Measurements from ENCODE around the gene SLC25A47.

DNA sequence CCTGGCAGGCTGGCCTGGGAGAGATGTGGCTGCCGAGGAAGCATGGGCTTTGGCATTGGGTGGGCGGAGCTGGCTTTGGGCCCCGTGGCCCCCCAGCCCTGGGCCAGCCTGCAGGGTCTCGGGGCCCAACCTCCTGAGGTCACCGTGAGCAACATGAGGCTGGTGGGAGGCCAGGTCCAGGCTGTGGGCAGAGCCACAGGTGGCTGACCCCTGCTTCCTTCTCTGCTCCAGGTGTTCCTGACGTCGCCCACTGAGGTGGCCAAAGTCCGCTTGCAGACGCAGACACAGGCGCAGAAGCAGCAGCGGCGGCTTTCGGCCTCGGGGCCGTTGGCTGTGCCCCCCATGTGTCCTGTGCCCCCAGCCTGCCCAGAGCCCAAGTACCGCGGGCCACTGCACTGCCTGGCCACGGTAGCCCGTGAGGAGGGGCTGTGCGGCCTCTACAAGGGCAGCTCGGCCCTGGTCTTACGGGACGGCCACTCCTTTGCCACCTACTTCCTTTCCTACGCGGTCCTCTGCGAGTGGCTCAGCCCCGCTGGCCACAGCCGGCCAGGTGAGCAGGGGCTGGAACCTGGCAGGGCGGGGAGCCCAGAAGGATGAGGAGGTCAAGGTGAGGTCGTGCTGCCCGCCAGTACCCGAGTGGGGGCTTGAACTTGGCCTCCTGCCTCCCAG lies 5.5 kb downstream of the SLC25A47 start:
- no peak for TF ChIP-seq ZFPM2 (CRISPR knock-in tag; IDR thresholded peaks at IDR 0.05)
- TF ChIP-seq, protein P1, sequence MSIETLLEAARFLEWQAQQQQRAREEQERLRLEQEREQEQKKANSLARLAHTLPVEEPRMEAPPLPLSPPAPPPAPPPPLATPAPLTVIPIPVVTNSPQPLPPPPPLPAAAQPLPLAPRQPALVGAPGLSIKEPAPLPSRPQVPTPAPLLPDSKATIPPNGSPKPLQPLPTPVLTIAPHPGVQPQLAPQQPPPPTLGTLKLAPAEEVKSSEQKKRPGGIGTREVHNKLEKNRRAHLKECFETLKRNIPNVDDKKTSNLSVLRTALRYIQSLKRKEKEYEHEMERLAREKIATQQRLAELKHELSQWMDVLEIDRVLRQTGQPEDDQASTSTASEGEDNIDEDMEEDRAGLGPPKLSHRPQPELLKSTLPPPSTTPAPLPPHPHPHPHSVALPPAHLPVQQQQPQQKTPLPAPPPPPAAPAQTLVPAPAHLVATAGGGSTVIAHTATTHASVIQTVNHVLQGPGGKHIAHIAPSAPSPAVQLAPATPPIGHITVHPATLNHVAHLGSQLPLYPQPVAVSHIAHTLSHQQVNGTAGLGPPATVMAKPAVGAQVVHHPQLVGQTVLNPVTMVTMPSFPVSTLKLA (conservative IDR thresholded peaks at IDR 0.05): no peak
- TF ChIP-seq CEBPB (tag; IDR thresholded peaks at IDR 0.05): no peak
- TF ChIP-seq, protein P2, sequence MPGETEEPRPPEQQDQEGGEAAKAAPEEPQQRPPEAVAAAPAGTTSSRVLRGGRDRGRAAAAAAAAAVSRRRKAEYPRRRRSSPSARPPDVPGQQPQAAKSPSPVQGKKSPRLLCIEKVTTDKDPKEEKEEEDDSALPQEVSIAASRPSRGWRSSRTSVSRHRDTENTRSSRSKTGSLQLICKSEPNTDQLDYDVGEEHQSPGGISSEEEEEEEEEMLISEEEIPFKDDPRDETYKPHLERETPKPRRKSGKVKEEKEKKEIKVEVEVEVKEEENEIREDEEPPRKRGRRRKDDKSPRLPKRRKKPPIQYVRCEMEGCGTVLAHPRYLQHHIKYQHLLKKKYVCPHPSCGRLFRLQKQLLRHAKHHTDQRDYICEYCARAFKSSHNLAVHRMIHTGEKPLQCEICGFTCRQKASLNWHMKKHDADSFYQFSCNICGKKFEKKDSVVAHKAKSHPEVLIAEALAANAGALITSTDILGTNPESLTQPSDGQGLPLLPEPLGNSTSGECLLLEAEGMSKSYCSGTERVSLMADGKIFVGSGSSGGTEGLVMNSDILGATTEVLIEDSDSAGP (CRISPR knock-in tag; IDR thresholded peaks at IDR 0.05): no peak
- no peak for TF ChIP-seq EZH2 (IDR thresholded peaks at IDR 0.05; ENCODE audit: borderline replicate concordance, low read depth, low read length)
- TF ChIP-seq, protein P3, sequence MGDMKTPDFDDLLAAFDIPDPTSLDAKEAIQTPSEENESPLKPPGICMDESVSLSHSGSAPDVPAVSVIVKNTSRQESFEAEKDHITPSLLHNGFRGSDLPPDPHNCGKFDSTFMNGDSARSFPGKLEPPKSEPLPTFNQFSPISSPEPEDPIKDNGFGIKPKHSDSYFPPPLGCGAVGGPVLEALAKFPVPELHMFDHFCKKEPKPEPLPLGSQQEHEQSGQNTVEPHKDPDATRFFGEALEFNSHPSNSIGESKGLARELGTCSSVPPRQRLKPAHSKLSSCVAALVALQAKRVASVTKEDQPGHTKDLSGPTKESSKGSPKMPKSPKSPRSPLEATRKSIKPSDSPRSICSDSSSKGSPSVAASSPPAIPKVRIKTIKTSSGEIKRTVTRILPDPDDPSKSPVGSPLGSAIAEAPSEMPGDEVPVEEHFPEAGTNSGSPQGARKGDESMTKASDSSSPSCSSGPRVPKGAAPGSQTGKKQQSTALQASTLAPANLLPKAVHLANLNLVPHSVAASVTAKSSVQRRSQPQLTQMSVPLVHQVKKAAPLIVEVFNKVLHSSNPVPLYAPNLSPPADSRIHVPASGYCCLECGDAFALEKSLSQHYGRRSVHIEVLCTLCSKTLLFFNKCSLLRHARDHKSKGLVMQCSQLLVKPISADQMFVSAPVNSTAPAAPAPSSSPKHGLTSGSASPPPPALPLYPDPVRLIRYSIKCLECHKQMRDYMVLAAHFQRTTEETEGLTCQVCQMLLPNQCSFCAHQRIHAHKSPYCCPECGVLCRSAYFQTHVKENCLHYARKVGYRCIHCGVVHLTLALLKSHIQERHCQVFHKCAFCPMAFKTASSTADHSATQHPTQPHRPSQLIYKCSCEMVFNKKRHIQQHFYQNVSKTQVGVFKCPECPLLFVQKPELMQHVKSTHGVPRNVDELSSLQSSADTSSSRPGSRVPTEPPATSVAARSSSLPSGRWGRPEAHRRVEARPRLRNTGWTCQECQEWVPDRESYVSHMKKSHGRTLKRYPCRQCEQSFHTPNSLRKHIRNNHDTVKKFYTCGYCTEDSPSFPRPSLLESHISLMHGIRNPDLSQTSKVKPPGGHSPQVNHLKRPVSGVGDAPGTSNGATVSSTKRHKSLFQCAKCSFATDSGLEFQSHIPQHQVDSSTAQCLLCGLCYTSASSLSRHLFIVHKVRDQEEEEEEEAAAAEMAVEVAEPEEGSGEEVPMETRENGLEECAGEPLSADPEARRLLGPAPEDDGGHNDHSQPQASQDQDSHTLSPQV (IDR thresholded peaks at IDR 0.05): no peak
- TF ChIP-seq ZNF316 (IDR thresholded peaks at IDR 0.05): no peak

All from K562 (cell line).